SJCRH30 (cell line): Measurements from ENCODE around the gene TTC21B. TPM values are rescaled to one million over a fixed set of nuclear protein-coding genes. Genes with fewer than 3 reads are reported as not detected.
A peak's percentile ranks its signal among the peaks of the same experiment; 100 is the strongest.

ENCODE experiments used
- DNase-seq, 2 experiments: peaks; one replicate each; pipeline ENCODE4 v3.0.0-alpha.2; 2015 to 2020
- H3K27ac ChIP-seq: fragments of 250-450 bp; sonication (Bioruptor Pico); 2 replicates; pipeline ENCODE4 v1.5.1; 2020; ENCODE audit warnings: mild to moderate bottlenecking, moderate library complexity
- H3K27me3 ChIP-seq: fragments of 250-450 bp; sonication (Bioruptor Pico); 2 replicates; pipeline ENCODE4 v1.5.1; 2020; ENCODE audit warnings: mild to moderate bottlenecking, moderate library complexity
- H3K36me3 ChIP-seq: fragments of 250-450 bp; sonication (Bioruptor Pico); 2 replicates; pipeline ENCODE4 v1.5.1; 2020; ENCODE audit warnings: mild to moderate bottlenecking, moderate library complexity
- H3K4me1 ChIP-seq: fragments of 250-450 bp; sonication (Bioruptor Pico); 2 replicates; pipeline ENCODE4 v1.5.1; 2020; ENCODE audit warnings: mild to moderate bottlenecking, moderate library complexity
- H3K4me3 ChIP-seq: fragments of 250-450 bp; sonication (Bioruptor Pico); 2 replicates; pipeline ENCODE4 v1.5.1; 2020; ENCODE audit warnings: mild to moderate bottlenecking, moderate library complexity
- H3K9me3 ChIP-seq: fragments of 250-450 bp; sonication (Bioruptor Pico); replicated peaks from 2 replicates; pipeline ENCODE4 v1.5.1; 2020; ENCODE audit warnings: mild to moderate bottlenecking, moderate library complexity
- total RNA-seq: library from RNA; depleted of rRNA; stranded (reverse); fragments of >200 nt; shearing (Covaris generic); gene quantifications from 2 replicates; pipeline ENCODE4 v1.2.3, GENCODE V29; 2014

The TTC21B gene
- total RNA-seq, 1 experiment from 2014 or later: 38.4 TPM

- peaks cover 5% of the 10 kb centered on the region; the same call in 1 of the 2 replicates for H3K4me1 ChIP-seq
Observed at GRCh38 chr2:165952085-165952484, 1.5 kb downstream of the TTC21B start.

GRCh38 chr2:165950438-165950837 lies 3.1 kb downstream of the TTC21B start:
- Histone ChIP-seq H3K27ac (no peak overlapping the region), H3K4me1 (peaks cover 5% of the 10 kb centered on the region; the same call in 1 of the 2 replicates), H3K9me3 (no peaks in the 10 kb centered on the region), H3K36me3 (peaks cover 24% of the 10 kb centered on the region), H3K4me3 (no peak overlapping the region), H3K27me3 (no peaks in the 10 kb centered on the region)
- DNase-seq: no peak

More at GRCh38 chr2:165952085-165952484, 1.5 kb downstream of the TTC21B start:
- Histone ChIP-seq H3K27me3 (no peaks in the 10 kb centered on the region), H3K27ac (no peak overlapping the region), H3K9me3 (no peaks in the 10 kb centered on the region), H3K4me3 (peak overlapping the region; percentile 93; the same call in 1 of the 2 replicates), H3K36me3 (peaks cover 18% of the 10 kb centered on the region)
- no peak for DNase-seq

GRCh38 chr2:165941827-165942226 lies 11.7 kb downstream of the TTC21B start:
- Histone ChIP-seq H3K9me3 (no peaks in the 10 kb centered on the region), H3K27me3 (no peaks in the 10 kb centered on the region), H3K36me3 (peaks cover 62% of the 10 kb centered on the region), H3K27ac (no peak overlapping the region), H3K4me3 (no peak overlapping the region), H3K4me1 (no peaks in the 10 kb centered on the region)
- no peak for DNase-seq

- Histone ChIP-seq H3K36me3 (peaks cover 53% of the 10 kb centered on the region), H3K9me3 (no peaks in the 10 kb centered on the region), H3K4me3 (no peak overlapping the region), H3K27me3 (no peaks in the 10 kb centered on the region), H3K4me1 (no peaks in the 10 kb centered on the region), H3K27ac (no peak overlapping the region)
- DNase-seq: no peak
Observed at GRCh38 chr2:165938237-165938636, 15.3 kb downstream of the TTC21B start.

- Histone ChIP-seq H3K36me3 (peaks cover 39% of the 10 kb centered on the region), H3K4me1 (no peaks in the 10 kb centered on the region), H3K4me3 (no peak overlapping the region), H3K9me3 (no peaks in the 10 kb centered on the region), H3K27ac (no peak overlapping the region), H3K27me3 (no peaks in the 10 kb centered on the region)
- no peak for DNase-seq
Observed at GRCh38 chr2:165933211-165933910, 20.2 kb downstream of the TTC21B start.

GRCh38 chr2:165927774-165928173 lies 25.8 kb downstream of the TTC21B start:
- H3K9me3 ChIP-seq: no peaks in the 10 kb centered on the region
- no peak overlapping the region for H3K4me3 ChIP-seq
- no peaks in the 10 kb centered on the region for H3K27me3 ChIP-seq
- H3K36me3 ChIP-seq: peaks cover 52% of the 10 kb centered on the region
- no peak for DNase-seq
- no peaks in the 10 kb centered on the region for H3K4me1 ChIP-seq
- no peak overlapping the region for H3K27ac ChIP-seq

GRCh38 chr2:165927353-165927752 lies 26.2 kb downstream of the TTC21B start:
- Histone ChIP-seq H3K27ac (no peak overlapping the region), H3K27me3 (no peaks in the 10 kb centered on the region), H3K4me3 (no peak overlapping the region), H3K4me1 (no peaks in the 10 kb centered on the region), H3K9me3 (no peaks in the 10 kb centered on the region), H3K36me3 (peaks cover 54% of the 10 kb centered on the region)
- no peak for DNase-seq

- Histone ChIP-seq H3K4me3 (no peak overlapping the region), H3K27me3 (no peaks in the 10 kb centered on the region), H3K36me3 (peaks cover 51% of the 10 kb centered on the region), H3K4me1 (no peaks in the 10 kb centered on the region), H3K27ac (no peak overlapping the region), H3K9me3 (no peaks in the 10 kb centered on the region)
- DNase-seq: no peak
Observed at GRCh38 chr2:165924946-165925345, 28.6 kb downstream of the TTC21B start.

GRCh38 chr2:165920748-165921147 lies 32.8 kb downstream of the TTC21B start:
- H3K9me3 ChIP-seq: no peaks in the 10 kb centered on the region
- H3K4me1 ChIP-seq: no peaks in the 10 kb centered on the region
- no peaks in the 10 kb centered on the region for H3K27me3 ChIP-seq
- H3K4me3 ChIP-seq: no peak overlapping the region
- no peak for DNase-seq
- H3K27ac ChIP-seq: no peak overlapping the region
- peaks cover 43% of the 10 kb centered on the region for H3K36me3 ChIP-seq

GRCh38 chr2:165913636-165914035 lies 39.9 kb downstream of the TTC21B start:
- no peaks in the 10 kb centered on the region for H3K9me3 ChIP-seq
- no peak overlapping the region for H3K4me3 ChIP-seq
- peaks cover 60% of the 10 kb centered on the region for H3K36me3 ChIP-seq
- no peak overlapping the region for H3K27ac ChIP-seq
- no peaks in the 10 kb centered on the region for H3K4me1 ChIP-seq
- DNase-seq: no peak
- no peaks in the 10 kb centered on the region for H3K27me3 ChIP-seq

GRCh38 chr2:165911981-165912380 lies 41.6 kb downstream of the TTC21B start:
- no peaks in the 10 kb centered on the region for H3K4me1 ChIP-seq
- peaks cover 58% of the 10 kb centered on the region for H3K36me3 ChIP-seq
- H3K27ac ChIP-seq: no peak overlapping the region
- H3K9me3 ChIP-seq: no peaks in the 10 kb centered on the region
- H3K4me3 ChIP-seq: no peak overlapping the region
- no peak for DNase-seq
- no peaks in the 10 kb centered on the region for H3K27me3 ChIP-seq

- Histone ChIP-seq H3K4me3 (no peak overlapping the region), H3K9me3 (no peaks in the 10 kb centered on the region), H3K4me1 (no peaks in the 10 kb centered on the region), H3K27ac (no peak overlapping the region), H3K27me3 (no peaks in the 10 kb centered on the region), H3K36me3 (peaks cover 55% of the 10 kb centered on the region)
- DNase-seq: no peak
Observed at GRCh38 chr2:165911231-165911630, 42.3 kb downstream of the TTC21B start.

GRCh38 chr2:165909466-165909865 lies 44.1 kb downstream of the TTC21B start:
- Histone ChIP-seq H3K27ac (no peak overlapping the region), H3K36me3 (peaks cover 45% of the 10 kb centered on the region), H3K9me3 (no peaks in the 10 kb centered on the region), H3K4me3 (no peak overlapping the region), H3K27me3 (no peaks in the 10 kb centered on the region), H3K4me1 (no peaks in the 10 kb centered on the region)
- DNase-seq: no peak

GRCh38 chr2:165905854-165906253 lies 47.7 kb downstream of the TTC21B start:
- Histone ChIP-seq H3K36me3 (peaks cover 36% of the 10 kb centered on the region), H3K9me3 (no peaks in the 10 kb centered on the region), H3K4me1 (no peaks in the 10 kb centered on the region), H3K27ac (no peak overlapping the region), H3K27me3 (no peaks in the 10 kb centered on the region), H3K4me3 (no peak overlapping the region)
- no peak for DNase-seq

- Histone ChIP-seq H3K4me1 (no peaks in the 10 kb centered on the region), H3K36me3 (peaks cover 33% of the 10 kb centered on the region), H3K9me3 (no peaks in the 10 kb centered on the region), H3K27me3 (no peaks in the 10 kb centered on the region), H3K27ac (no peak overlapping the region), H3K4me3 (no peak overlapping the region)
- DNase-seq: no peak
Observed at GRCh38 chr2:165905269-165905668, 48.3 kb downstream of the TTC21B start.

- H3K9me3 ChIP-seq: no peaks in the 10 kb centered on the region
- H3K27me3 ChIP-seq: no peaks in the 10 kb centered on the region
- H3K36me3 ChIP-seq: peaks cover 30% of the 10 kb centered on the region
- H3K4me3 ChIP-seq: no peak overlapping the region
- DNase-seq: no peak
- no peak overlapping the region for H3K27ac ChIP-seq
- H3K4me1 ChIP-seq: no peaks in the 10 kb centered on the region
Observed at GRCh38 chr2:165904432-165904831, 49.1 kb downstream of the TTC21B start.
